Activated T-helper 1 cell treated with anti-CD3 and anti-CD28 coated beads, Interleukin-12 subunit alpha, Interleukin-12 subunit beta, Interleukin-2, Interleukin-4 antibody, amounts not matched to agents 30 ng/mL and 10 ng/mL and 1 ng/mL, durations not matched to agents 14 hours and 24 hours and 36 hours (primary cell): ENCODE measurements around the gene CALN1. TPM values are rescaled to one million over a fixed set of nuclear protein-coding genes. Genes with fewer than 3 reads are reported as not detected.

ENCODE experiments used
- DNase-seq: peaks from one replicate; pipeline ENCODE4 v3.0.0; 2021; ENCODE audit warnings: low spot score
- H3K27ac Mint-ChIP-seq: one replicate; pipeline ENCODE4 v1.8.0; 2021; ENCODE audit warnings: mild to moderate bottlenecking, mixed read lengths
- H3K27me3 Mint-ChIP-seq: one replicate; pipeline ENCODE4 v1.8.0; 2022; ENCODE audit warnings: mild to moderate bottlenecking, moderate library complexity, mixed read lengths; ENCODE audit not compliant: insufficient read depth
- H3K36me3 Mint-ChIP-seq: one replicate; pipeline ENCODE4 v1.8.0; 2021; ENCODE audit warnings: low read depth, mixed read lengths
- H3K4me1 Mint-ChIP-seq: one replicate; pipeline ENCODE4 v1.8.0; 2021; ENCODE audit warnings: low read depth, mixed read lengths
- H3K4me3 Mint-ChIP-seq: one replicate; pipeline ENCODE4 v1.8.0; 2021; ENCODE audit warnings: mild to moderate bottlenecking, moderate library complexity, mixed read lengths
- H3K9me3 Mint-ChIP-seq: one replicate; pipeline ENCODE4 v1.8.0; 2021; ENCODE audit warnings: mixed read lengths
- intact Hi-C: fragments of 100-400 bp; cut with micrococcal nuclease; formaldehyde crosslinking; loops from one replicate; pipeline ENCODE4 v1.15.1; 2024
- total RNA-seq: library from RNA; stranded (reverse); gene quantifications from 2 replicates; pipeline ENCODE4 v1.2.3, GENCODE V29; 2022

The CALN1 gene
- total RNA-seq, 1 donor from 2014 or later = not detected

- DNase-seq = no peak
- no peaks in the 10 kb centered on the region for H3K4me1 Mint-ChIP-seq
- peaks cover 22% of the 10 kb centered on the region for H3K9me3 Mint-ChIP-seq
- H3K36me3 Mint-ChIP-seq = no peaks in the 10 kb centered on the region
- intact Hi-C loops = no loop called here
- no peak overlapping the region for H3K4me3 Mint-ChIP-seq
- no peak overlapping the region for H3K27ac Mint-ChIP-seq
- no peaks in the 10 kb centered on the region for H3K27me3 Mint-ChIP-seq
Observed at GRCh38 chr7:72112992-72113391, 299.1 kb downstream of the CALN1 start.

- DNase-seq = no peak
- Mint-ChIP-seq H3K27me3 (no peaks in the 10 kb centered on the region), H3K4me3 (no peak overlapping the region), H3K36me3 (no peaks in the 10 kb centered on the region), H3K9me3 (peaks cover 27% of the 10 kb centered on the region), H3K27ac (no peak overlapping the region), H3K4me1 (no peaks in the 10 kb centered on the region)
- intact Hi-C loops = no loop called here
Observed at GRCh38 chr7:72112530-72112929, 299.6 kb downstream of the CALN1 start.

- intact Hi-C loops = no loop called here
- Mint-ChIP-seq H3K4me1 (no peaks in the 10 kb centered on the region), H3K27ac (no peak overlapping the region), H3K9me3 (peaks cover 32% of the 10 kb centered on the region), H3K4me3 (no peak overlapping the region), H3K27me3 (no peaks in the 10 kb centered on the region), H3K36me3 (no peaks in the 10 kb centered on the region)
- no peak for DNase-seq
Observed at GRCh38 chr7:72111086-72111485, 301.1 kb downstream of the CALN1 start.

GRCh38 chr7:72109566-72109965 is 302.6 kb downstream of the CALN1 start:
- H3K9me3 Mint-ChIP-seq = peaks cover 41% of the 10 kb centered on the region
- intact Hi-C loops = no loop called here
- DNase-seq = no peak

GRCh38 chr7:72106405-72106804 is 305.7 kb downstream of the CALN1 start:
- H3K9me3 Mint-ChIP-seq = peaks cover 48% of the 10 kb centered on the region
- no peaks in the 10 kb centered on the region for H3K4me1 Mint-ChIP-seq
- no peaks in the 10 kb centered on the region for H3K27me3 Mint-ChIP-seq
- no peaks in the 10 kb centered on the region for H3K36me3 Mint-ChIP-seq
- no peak overlapping the region for H3K27ac Mint-ChIP-seq
- DNase-seq = no peak
- intact Hi-C loops = no loop called here
- H3K4me3 Mint-ChIP-seq = no peak overlapping the region

More at GRCh38 chr7:72109566-72109965, 302.6 kb downstream of the CALN1 start:
- Mint-ChIP-seq H3K27me3 (no peaks in the 10 kb centered on the region), H3K27ac (no peak overlapping the region), H3K4me3 (no peak overlapping the region), H3K36me3 (no peaks in the 10 kb centered on the region), H3K4me1 (no peaks in the 10 kb centered on the region)

GRCh38 chr7:72101444-72101843 is 310.7 kb downstream of the CALN1 start:
- H3K9me3 Mint-ChIP-seq = peaks cover 40% of the 10 kb centered on the region
- H3K36me3 Mint-ChIP-seq = no peaks in the 10 kb centered on the region
- no peak overlapping the region for H3K27ac Mint-ChIP-seq
- no peaks in the 10 kb centered on the region for H3K4me1 Mint-ChIP-seq
- no peaks in the 10 kb centered on the region for H3K27me3 Mint-ChIP-seq
- no peak overlapping the region for H3K4me3 Mint-ChIP-seq
- no peak for DNase-seq
- intact Hi-C loops = no loop called here

GRCh38 chr7:72099784-72100183 is 312.4 kb downstream of the CALN1 start:
- no peaks in the 10 kb centered on the region for H3K4me1 Mint-ChIP-seq

GRCh38 chr7:72098807-72099580 is 313.1 kb downstream of the CALN1 start:
- no peak overlapping the region for H3K27ac Mint-ChIP-seq
- H3K4me1 Mint-ChIP-seq = no peaks in the 10 kb centered on the region
- H3K4me3 Mint-ChIP-seq = no peak overlapping the region
- H3K27me3 Mint-ChIP-seq = no peaks in the 10 kb centered on the region
- intact Hi-C loops = no loop called here
- no peak for DNase-seq
- peaks cover 25% of the 10 kb centered on the region for H3K9me3 Mint-ChIP-seq
- no peaks in the 10 kb centered on the region for H3K36me3 Mint-ChIP-seq

More at GRCh38 chr7:72099784-72100183, 312.4 kb downstream of the CALN1 start:
- no peak for DNase-seq
- Mint-ChIP-seq H3K27me3 (no peaks in the 10 kb centered on the region), H3K36me3 (no peaks in the 10 kb centered on the region), H3K27ac (no peak overlapping the region), H3K4me3 (no peak overlapping the region), H3K9me3 (peaks cover 28% of the 10 kb centered on the region)
- intact Hi-C loops = no loop called here

GRCh38 chr7:72097226-72097625 is 314.9 kb downstream of the CALN1 start:
- H3K27ac Mint-ChIP-seq = no peak overlapping the region
- H3K4me1 Mint-ChIP-seq = no peaks in the 10 kb centered on the region
- no peak overlapping the region for H3K4me3 Mint-ChIP-seq
- H3K27me3 Mint-ChIP-seq = no peaks in the 10 kb centered on the region
- H3K9me3 Mint-ChIP-seq = peaks cover 10% of the 10 kb centered on the region
- intact Hi-C loops = no loop called here
- DNase-seq = no peak
- no peaks in the 10 kb centered on the region for H3K36me3 Mint-ChIP-seq

- Mint-ChIP-seq H3K36me3 (no peaks in the 10 kb centered on the region), H3K4me1 (no peaks in the 10 kb centered on the region), H3K27ac (no peak overlapping the region), H3K27me3 (no peaks in the 10 kb centered on the region), H3K4me3 (no peak overlapping the region), H3K9me3 (peaks cover 8% of the 10 kb centered on the region)
- DNase-seq = no peak
- intact Hi-C loops = no loop called here
Observed at GRCh38 chr7:72092769-72093168, 319.4 kb downstream of the CALN1 start.

- Mint-ChIP-seq H3K4me3 (no peak overlapping the region), H3K4me1 (no peaks in the 10 kb centered on the region), H3K36me3 (no peaks in the 10 kb centered on the region), H3K27me3 (no peaks in the 10 kb centered on the region), H3K9me3 (peaks cover 8% of the 10 kb centered on the region), H3K27ac (no peak overlapping the region)
- intact Hi-C loops = no loop called here
- no peak for DNase-seq
Observed at GRCh38 chr7:72087926-72088325, 324.2 kb downstream of the CALN1 start.

GRCh38 chr7:72080865-72081510 is 331.1 kb downstream of the CALN1 start:
- Mint-ChIP-seq H3K4me1 (no peaks in the 10 kb centered on the region), H3K27me3 (no peaks in the 10 kb centered on the region), H3K9me3 (peaks cover 17% of the 10 kb centered on the region), H3K27ac (no peak overlapping the region), H3K4me3 (no peak overlapping the region), H3K36me3 (no peaks in the 10 kb centered on the region)
- DNase-seq = no peak
- intact Hi-C loops = no loop called here

- Mint-ChIP-seq H3K36me3 (no peaks in the 10 kb centered on the region), H3K27ac (no peak overlapping the region), H3K4me3 (no peak overlapping the region), H3K4me1 (no peaks in the 10 kb centered on the region), H3K27me3 (no peaks in the 10 kb centered on the region), H3K9me3 (peaks cover 22% of the 10 kb centered on the region)
- no peak for DNase-seq
- intact Hi-C loops = no loop called here
Observed at GRCh38 chr7:72080341-72080766, 331.8 kb downstream of the CALN1 start.
